H9 (cell line): Measurements from ENCODE around the gene SLC9A2. TPM values are rescaled to one million over a fixed set of nuclear protein-coding genes. Genes with fewer than 3 reads are reported as not detected.
A peak's percentile ranks its signal among the peaks of the same experiment; 100 is the strongest.

ENCODE experiments used
- DNase-seq: peaks from one replicate; pipeline ENCODE4 v3.0.0-alpha.2; 2017
- H2AFZ ChIP-seq: one replicate; pipeline ENCODE4 v1.6.1; 2013; ENCODE audit warnings: mild to moderate bottlenecking, low read length, control low read depth, moderate library complexity
- H2AK5ac ChIP-seq: 2 replicates; pipeline ENCODE4 v1.6.1; 2013; ENCODE audit warnings: low read length, control low read depth, mixed read lengths; ENCODE audit not compliant: insufficient read length
- H2BK120ac ChIP-seq: one replicate; pipeline ENCODE4 v1.6.1; 2013; ENCODE audit warnings: low read depth, mild to moderate bottlenecking, low read length, control low read depth, inconsistent platforms; ENCODE audit not compliant: poor library complexity, severe bottlenecking
- H2BK12ac ChIP-seq: 2 replicates; pipeline ENCODE4 v1.6.1; 2013; ENCODE audit warnings: low read length, control low read depth, mixed read lengths, low read depth; ENCODE audit not compliant: insufficient read length
- H2BK15ac ChIP-seq: 2 replicates; pipeline ENCODE4 v1.6.1; 2013; ENCODE audit warnings: low read depth, low read length, control low read depth
- H2BK20ac ChIP-seq: one replicate; pipeline ENCODE4 v1.6.1; 2013; ENCODE audit warnings: low read depth, mild to moderate bottlenecking, low read length, control low read depth, inconsistent platforms; ENCODE audit not compliant: poor library complexity, severe bottlenecking
- H2BK5ac ChIP-seq: 2 replicates; pipeline ENCODE4 v1.6.1; 2013; ENCODE audit warnings: low read length, control low read depth, mixed read lengths; ENCODE audit not compliant: insufficient read length
- H3K14ac ChIP-seq: 2 replicates; pipeline ENCODE4 v1.6.1; 2013; ENCODE audit warnings: low read length, control low read depth; ENCODE audit not compliant: insufficient read depth
- H3K18ac ChIP-seq: 2 replicates; pipeline ENCODE4 v1.6.1; 2013; ENCODE audit warnings: low read depth, mild to moderate bottlenecking, mixed read lengths, low read length, control low read depth; ENCODE audit not compliant: insufficient read length
- H3K23ac ChIP-seq: 2 replicates; pipeline ENCODE4 v1.6.1; 2013; ENCODE audit warnings: low read length, control low read depth, mixed read lengths, low read depth; ENCODE audit not compliant: insufficient read length
- H3K23me2 ChIP-seq: 2 replicates; pipeline ENCODE4 v1.6.1; 2013; ENCODE audit warnings: low read depth, mild to moderate bottlenecking, mixed read lengths, low read length, control low read depth; ENCODE audit not compliant: insufficient read length, poor library complexity, severe bottlenecking
- H3K27ac ChIP-seq: 2 replicates; pipeline ENCODE4 v1.5.1; 2013; ENCODE audit warnings: low read length, control low read depth, mixed read lengths, low read depth; ENCODE audit not compliant: insufficient read length
- H3K27me3 ChIP-seq: 2 replicates; pipeline ENCODE4 v1.6.1; 2013; ENCODE audit warnings: low read length, control low read depth, inconsistent platforms; ENCODE audit not compliant: insufficient read depth
- H3K4ac ChIP-seq: 2 replicates; pipeline ENCODE4 v1.6.1; 2013; ENCODE audit warnings: low read depth, mild to moderate bottlenecking, control low read depth, inconsistent platforms, low read length, moderate library complexity
- H3K4me1 ChIP-seq: 2 replicates; pipeline ENCODE4 v1.6.1; 2013; ENCODE audit warnings: low read length, control low read depth, inconsistent platforms; ENCODE audit not compliant: insufficient read depth
- H3K4me2 ChIP-seq: 2 replicates; pipeline ENCODE4 v1.6.1; 2013; ENCODE audit warnings: low read length, control low read depth, mixed read lengths; ENCODE audit not compliant: insufficient read length, insufficient read depth
- H3K56ac ChIP-seq: 2 replicates; pipeline ENCODE4 v1.6.1; 2013; ENCODE audit warnings: low read depth, mild to moderate bottlenecking, mixed read lengths, low read length, control low read depth; ENCODE audit not compliant: insufficient read length
- H3K79me1 ChIP-seq: 2 replicates; pipeline ENCODE4 v1.6.1; 2013; ENCODE audit warnings: low read depth, mild to moderate bottlenecking, moderate library complexity, low read length, control low read depth, inconsistent platforms; ENCODE audit not compliant: insufficient read depth, poor library complexity, severe bottlenecking
- H3K79me2 ChIP-seq: 2 replicates; pipeline ENCODE4 v1.6.1; 2013; ENCODE audit warnings: low read length, control low read depth, inconsistent platforms; ENCODE audit not compliant: insufficient read depth
- H3K9ac ChIP-seq: 2 replicates; pipeline ENCODE4 v1.6.1; 2013; ENCODE audit warnings: low read length, control low read depth, mixed read lengths; ENCODE audit not compliant: insufficient read length; ENCODE audit errors: extremely low read depth
- H3K9me3 ChIP-seq: one replicate; pipeline ENCODE4 v1.6.1; 2013; ENCODE audit warnings: low read depth, low read length, inconsistent platforms; ENCODE audit not compliant: control insufficient read depth
- H3T11ph ChIP-seq: one replicate; pipeline ENCODE4 v1.6.1; 2013; ENCODE audit warnings: mild to moderate bottlenecking, low read length, control low read depth, inconsistent platforms
- H4K20me1 ChIP-seq: one replicate; pipeline ENCODE4 v1.6.1; 2013; ENCODE audit not compliant: control insufficient read depth, insufficient read length, insufficient read depth
- H4K5ac ChIP-seq: 2 replicates; pipeline ENCODE4 v1.6.1; 2013; ENCODE audit warnings: low read depth, mild to moderate bottlenecking, mixed read lengths, low read length, control low read depth; ENCODE audit not compliant: insufficient read length
- H4K8ac ChIP-seq: replicated peaks from 2 replicates; pipeline ENCODE4 v1.6.1; 2013; ENCODE audit warnings: low read length, control low read depth, mixed read lengths, low read depth; ENCODE audit not compliant: insufficient read length
- H4K91ac ChIP-seq: 2 replicates; pipeline ENCODE4 v1.6.1; 2013; ENCODE audit warnings: low read depth, mild to moderate bottlenecking, moderate library complexity, mixed read lengths, low read length, control low read depth; ENCODE audit not compliant: insufficient read length
- H3K27ac Mint-ChIP-seq, 3 experiments: 2 replicates in 2 of 3; 3 replicates in 1 of 3; pipeline ENCODE4 v1.8.0; 2020 to 2021; ENCODE audit warnings: mixed read lengths in 3 of 3, mild to moderate bottlenecking in 1 of 3, moderate library complexity in 1 of 3
- H3K27me3 Mint-ChIP-seq: 2 replicates; pipeline ENCODE4 v1.8.0; 2021; ENCODE audit warnings: low read depth, mild to moderate bottlenecking, moderate library complexity, mixed read lengths
- H3K36me3 Mint-ChIP-seq, 3 experiments: 2 replicates in 2 of 3; 3 replicates in 1 of 3; pipeline ENCODE4 v1.8.0; 2020 to 2021; ENCODE audit warnings: low read depth in 3 of 3, mixed read lengths in 3 of 3; ENCODE audit not compliant: insufficient read depth in 1 of 3
- H3K4me1 Mint-ChIP-seq, 2 experiments: 2 replicates each; pipeline ENCODE4 v1.8.0; 2020; ENCODE audit warnings: mixed read lengths in 2 of 2
- H3K4me3 Mint-ChIP-seq, 2 experiments: 2 replicates in 1 of 2; 3 replicates in 1 of 2; pipeline ENCODE4 v1.8.0; 2020 to 2021; ENCODE audit warnings: mild to moderate bottlenecking in 2 of 2, mixed read lengths in 2 of 2, moderate library complexity in 1 of 2
- H3K9me3 Mint-ChIP-seq, 2 experiments: 2 replicates in 1 of 2; 3 replicates in 1 of 2; pipeline ENCODE4 v1.8.0; 2020; ENCODE audit warnings: mild to moderate bottlenecking in 2 of 2, mixed read lengths in 2 of 2, moderate library complexity in 1 of 2
- total RNA-seq: library from RNA; stranded (reverse); gene quantifications from 2 replicates; pipeline ENCODE4 v1.2.1, GENCODE V29; 2021
- TF ChIP-seq, protein P1 (sequence below): fragments of 200-600 bp; sonication (generic); conservative IDR thresholded peaks from 3 replicates; pipeline ENCODE4 v1.8.0; 2021; ENCODE audit warnings: antibody characterized with exemption, mild to moderate bottlenecking

The SLC9A2 gene
- total RNA-seq, 1 experiment from 2014 or later, result 0.04 TPM

DNA sequence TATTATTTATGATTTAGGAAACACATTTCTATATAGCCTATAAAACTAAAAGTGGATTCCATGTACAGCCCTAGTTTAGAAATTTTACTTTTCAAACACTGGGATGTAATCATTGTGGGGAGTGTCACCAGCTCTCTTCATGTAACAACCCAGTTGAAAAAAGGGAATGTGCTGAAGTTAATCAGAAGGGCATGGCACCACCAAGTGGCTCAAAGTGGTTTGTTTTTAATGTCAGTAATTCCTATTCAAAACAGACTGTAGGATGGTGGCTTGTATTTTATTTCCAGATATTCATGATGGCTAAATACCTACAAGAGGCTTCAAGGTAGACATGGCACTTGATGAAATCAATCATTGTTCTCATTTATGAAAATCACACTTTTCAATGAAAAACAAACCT lies 84.4 kb downstream of the SLC9A2 start:
- no peak for DNase-seq
- Mint-ChIP-seq H3K4me1 (peaks cover 11 to 20% of the 10 kb centered on the region in 2 experiments), H3K9me3 (no peaks in the 10 kb centered on the region), H3K36me3 (no peaks in the 10 kb centered on the region), H3K27me3 (no peaks in the 10 kb centered on the region; the same call in 1 of the 2 replicates), H3K27ac (no peak overlapping the region), H3K4me3 (no peak overlapping the region)
- no peak overlapping the region for H4K91ac ChIP-seq
- no peaks in the 10 kb centered on the region for H3K79me2 ChIP-seq
- no peaks in the 10 kb centered on the region for H3K4me1 ChIP-seq
- H3K4me2 ChIP-seq, result no peak overlapping the region
- H3K4ac ChIP-seq, result no peak overlapping the region
- no peak overlapping the region for H4K5ac ChIP-seq
- no peak overlapping the region for H4K8ac ChIP-seq
- H2BK120ac ChIP-seq, result no peak overlapping the region
- TF ChIP-seq, protein P1, sequence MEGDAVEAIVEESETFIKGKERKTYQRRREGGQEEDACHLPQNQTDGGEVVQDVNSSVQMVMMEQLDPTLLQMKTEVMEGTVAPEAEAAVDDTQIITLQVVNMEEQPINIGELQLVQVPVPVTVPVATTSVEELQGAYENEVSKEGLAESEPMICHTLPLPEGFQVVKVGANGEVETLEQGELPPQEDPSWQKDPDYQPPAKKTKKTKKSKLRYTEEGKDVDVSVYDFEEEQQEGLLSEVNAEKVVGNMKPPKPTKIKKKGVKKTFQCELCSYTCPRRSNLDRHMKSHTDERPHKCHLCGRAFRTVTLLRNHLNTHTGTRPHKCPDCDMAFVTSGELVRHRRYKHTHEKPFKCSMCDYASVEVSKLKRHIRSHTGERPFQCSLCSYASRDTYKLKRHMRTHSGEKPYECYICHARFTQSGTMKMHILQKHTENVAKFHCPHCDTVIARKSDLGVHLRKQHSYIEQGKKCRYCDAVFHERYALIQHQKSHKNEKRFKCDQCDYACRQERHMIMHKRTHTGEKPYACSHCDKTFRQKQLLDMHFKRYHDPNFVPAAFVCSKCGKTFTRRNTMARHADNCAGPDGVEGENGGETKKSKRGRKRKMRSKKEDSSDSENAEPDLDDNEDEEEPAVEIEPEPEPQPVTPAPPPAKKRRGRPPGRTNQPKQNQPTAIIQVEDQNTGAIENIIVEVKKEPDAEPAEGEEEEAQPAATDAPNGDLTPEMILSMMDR, result peak; percentile 60
- H3K79me1 ChIP-seq, result no peaks in the 10 kb centered on the region
- H4K20me1 ChIP-seq, result no peaks in the 10 kb centered on the region
- no peak overlapping the region for H2BK15ac ChIP-seq
- no peak overlapping the region for H3T11ph ChIP-seq
- H3K23me2 ChIP-seq, result no peaks in the 10 kb centered on the region
- no peak overlapping the region for H2BK12ac ChIP-seq
- H2BK5ac ChIP-seq, result no peak overlapping the region
- H3K27ac ChIP-seq, result no peak overlapping the region
- no peak overlapping the region for H2BK20ac ChIP-seq
- H3K9ac ChIP-seq, result no peak overlapping the region
- H3K23ac ChIP-seq, result no peak overlapping the region
- no peak overlapping the region for H3K14ac ChIP-seq
- H3K27me3 ChIP-seq, result no peaks in the 10 kb centered on the region
- no peak overlapping the region for H3K56ac ChIP-seq
- H2AK5ac ChIP-seq, result no peak overlapping the region
- no peaks in the 10 kb centered on the region for H3K9me3 ChIP-seq
- H3K18ac ChIP-seq, result no peak overlapping the region
- no peak overlapping the region for H2AFZ ChIP-seq
